HG03025 (cell line): ENCODE measurements around the gene CAB39.

Experiments
- ATAC-seq: cut with Tn5 transposase; IDR thresholded peaks from one replicate; pipeline ENCODE4 v1.9.1; 2021; ENCODE audit warnings: mild to moderate bottlenecking, moderate library complexity; ENCODE audit not compliant: unreplicated experiment, low FRiP score

The CAB39 gene

GRCh38 chr2:230748087-230748486 lies 35.4 kb downstream of the CAB39 start:
- no peak for ATAC-seq

- no peak for ATAC-seq
These were observed 36.5 kb downstream of the CAB39 start for GRCh38 chr2:230749111-230749510.

- no peak for ATAC-seq
These were observed 38.4 kb downstream of the CAB39 start for GRCh38 chr2:230751062-230751461.

GRCh38 chr2:230754200-230754599 lies 41.6 kb downstream of the CAB39 start:
- ATAC-seq: no peak

- ATAC-seq: no peak
These were observed 44.8 kb downstream of the CAB39 start for GRCh38 chr2:230757476-230757875.

- ATAC-seq: no peak
These were observed 46.2 kb downstream of the CAB39 start for GRCh38 chr2:230758566-230759480.

GRCh38 chr2:230759481-230760167 lies 47.0 kb downstream of the CAB39 start:
- no peak for ATAC-seq

- no peak for ATAC-seq
These were observed 49.1 kb downstream of the CAB39 start for GRCh38 chr2:230761704-230762103.

- ATAC-seq: no peak
These were observed 49.8 kb downstream of the CAB39 start for GRCh38 chr2:230762317-230762896.

GRCh38 chr2:230764346-230764745 lies 51.7 kb downstream of the CAB39 start:
- ATAC-seq: no peak

GRCh38 chr2:230765611-230766300 lies 53.1 kb downstream of the CAB39 start:
- no peak for ATAC-seq

- no peak for ATAC-seq
These were observed 55.3 kb downstream of the CAB39 start for GRCh38 chr2:230767862-230768388.

GRCh38 chr2:230770804-230771203 lies 58.2 kb downstream of the CAB39 start:
- no peak for ATAC-seq

- ATAC-seq: no peak
These were observed 59.5 kb downstream of the CAB39 start for GRCh38 chr2:230772156-230772555.

GRCh38 chr2:230773039-230773773 lies 60.6 kb downstream of the CAB39 start:
- no peak for ATAC-seq

- ATAC-seq: no peak
These were observed 61.8 kb downstream of the CAB39 start for GRCh38 chr2:230774348-230774951.

- ATAC-seq: no peak
These were observed 63.1 kb downstream of the CAB39 start for GRCh38 chr2:230775737-230776136.

- ATAC-seq: no peak
These were observed 65.1 kb downstream of the CAB39 start for GRCh38 chr2:230777721-230778120.

GRCh38 chr2:230778350-230779063 lies 65.9 kb downstream of the CAB39 start:
- ATAC-seq: no peak
